ENCODE results near the gene FARP1. TPM values are rescaled to one million over a fixed set of nuclear protein-coding genes. Genes with fewer than 3 reads are reported as not detected.

Gene FARP1
- total RNA-seq, 2 donors from 2014 or later, result 0.76 to 0.87 TPM

DNA sequence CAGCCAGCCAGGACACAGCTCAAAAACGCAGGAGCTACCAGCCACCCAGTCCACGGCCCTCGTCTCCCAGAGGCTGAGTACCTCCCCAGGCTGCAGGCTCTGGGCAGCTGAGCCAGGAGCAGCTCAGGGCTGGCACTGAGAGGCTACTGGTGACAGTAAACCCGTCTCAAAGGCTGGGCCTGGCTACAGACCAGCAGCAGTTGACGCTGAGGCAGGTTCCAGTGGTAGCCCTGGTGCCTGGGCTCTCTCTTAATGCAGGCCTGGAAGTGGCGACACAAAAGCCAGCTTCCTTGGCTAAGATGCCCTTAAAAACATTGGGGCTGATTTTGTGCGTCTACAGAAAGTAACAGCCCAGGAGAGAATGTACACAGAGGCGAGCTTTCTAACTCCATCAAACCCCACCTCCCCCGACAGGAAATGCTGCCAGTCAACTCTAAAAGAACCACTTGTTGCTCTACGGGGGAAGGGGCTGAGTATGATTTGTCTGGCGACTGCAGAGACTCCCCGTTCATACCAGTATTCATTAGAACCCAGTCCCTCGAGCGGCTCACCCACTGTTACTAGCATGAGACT, 307.7 kb downstream of the FARP1 start:
- peak overlapping the region; percentile 90 for H3K27ac Mint-ChIP-seq
- no peak overlapping the region for H3K4me3 Mint-ChIP-seq
- peaks cover 13% of the 10 kb centered on the region for H3K4me1 Mint-ChIP-seq
- H3K27me3 Mint-ChIP-seq, result no peaks in the 10 kb centered on the region
- no peak for ATAC-seq
- H3K36me3 Mint-ChIP-seq (ENCODE audit: low read depth), result peaks cover 8% of the 10 kb centered on the region
- no peak for DNase-seq
- H3K9me3 ChIP-seq (ENCODE audit: control insufficient read depth, low read length, poor library complexity, severe bottlenecking), result no peaks in the 10 kb centered on the region

DNA sequence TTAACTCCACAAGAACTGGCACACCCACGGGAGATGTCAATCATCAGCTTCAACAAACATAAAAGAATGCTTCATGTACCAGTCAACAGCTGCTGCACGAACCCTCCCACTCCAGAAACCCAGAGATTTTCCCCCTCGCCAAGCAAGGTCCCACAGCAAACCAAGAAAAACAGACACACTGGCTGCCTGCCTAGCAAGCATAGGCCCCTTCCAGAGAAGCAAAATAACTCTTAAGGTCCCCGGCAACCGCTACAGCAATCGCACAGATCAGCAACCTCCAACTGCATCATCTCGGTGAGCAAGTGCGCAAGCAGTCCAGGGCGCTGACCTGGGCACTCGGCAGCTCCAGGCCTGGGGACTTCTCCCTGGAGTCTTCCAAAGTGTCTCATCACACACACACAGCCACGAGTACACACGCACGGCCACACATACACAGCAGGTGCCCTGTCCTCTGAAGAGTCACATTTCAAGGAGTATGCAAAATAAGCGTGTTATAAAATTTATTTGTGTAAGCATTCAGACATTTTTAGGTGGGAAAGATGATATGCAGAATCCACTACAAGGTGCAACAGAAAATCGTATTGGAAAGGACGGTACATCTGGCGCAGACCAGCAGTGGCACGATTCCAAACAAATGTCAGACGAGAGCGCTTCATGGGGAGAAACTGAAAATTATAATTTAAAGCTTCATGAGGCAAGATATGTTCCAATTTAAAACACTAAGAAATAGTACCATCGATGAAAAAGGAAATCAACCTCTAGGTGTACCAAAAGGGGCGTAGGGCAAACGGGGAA, 309.0 kb downstream of the FARP1 start:
- Mint-ChIP-seq H3K36me3 (ENCODE audit: low read depth) (peaks cover 8% of the 10 kb centered on the region), H3K27me3 (no peaks in the 10 kb centered on the region), H3K4me3 (peak overlapping the region; percentile 25), H3K4me1 (peaks cover 13% of the 10 kb centered on the region), H3K27ac (peak overlapping the region; percentile 90)
- H3K9me3 ChIP-seq (ENCODE audit: control insufficient read depth, low read length, poor library complexity, severe bottlenecking), result no peaks in the 10 kb centered on the region
- ATAC-seq, result no peak
- DNase-seq, result no peak

DNA sequence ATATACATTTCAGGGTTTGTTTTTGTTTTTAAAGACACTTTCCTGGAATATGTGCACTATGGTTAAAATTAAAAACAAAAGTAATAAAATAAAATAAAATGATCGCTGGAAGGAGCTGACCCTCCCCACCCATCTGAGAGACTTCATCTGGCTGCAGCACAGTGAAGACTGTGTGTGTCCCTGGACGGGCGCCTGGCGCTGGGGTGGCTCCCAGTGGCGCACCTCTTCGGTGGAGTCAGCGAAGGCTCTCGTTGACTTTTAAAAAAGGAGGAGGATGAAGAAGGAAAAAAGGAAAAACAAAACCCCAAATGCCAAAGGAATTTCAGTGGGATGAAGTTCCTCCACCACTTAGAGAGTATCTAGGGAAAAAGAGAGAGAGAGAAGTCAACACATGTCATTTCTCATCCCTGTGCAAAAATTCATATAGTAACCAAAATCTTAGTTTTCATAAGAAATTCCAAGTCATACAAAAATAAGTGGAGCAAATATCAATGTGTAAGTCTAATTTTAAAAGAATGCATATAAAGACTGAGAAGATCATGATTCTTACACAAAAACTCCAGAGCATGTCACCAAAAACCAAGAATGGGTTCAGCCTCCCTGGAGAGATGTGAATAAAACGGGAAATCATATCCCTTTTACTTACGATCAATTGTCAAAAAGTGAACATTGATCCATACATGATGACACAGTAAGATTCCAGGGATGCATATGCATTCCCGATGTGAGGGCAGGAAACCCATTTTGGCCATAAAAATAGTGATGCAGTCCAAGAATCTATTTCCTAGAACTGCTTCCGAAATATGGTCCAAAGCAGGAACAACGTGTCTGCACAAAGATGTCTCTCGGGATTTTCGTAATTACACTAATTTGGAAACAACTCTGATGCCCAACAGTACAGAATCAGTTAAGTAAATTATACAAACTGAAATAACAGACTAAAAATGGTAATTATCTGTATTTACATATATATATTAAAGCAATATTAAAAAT, 310.3 kb downstream of the FARP1 start:
- H3K4me1 Mint-ChIP-seq, result peaks cover 13% of the 10 kb centered on the region
- H3K36me3 Mint-ChIP-seq (ENCODE audit: low read depth), result peaks cover 8% of the 10 kb centered on the region
- peak overlapping the region; percentile 90 for H3K27ac Mint-ChIP-seq

DNA sequence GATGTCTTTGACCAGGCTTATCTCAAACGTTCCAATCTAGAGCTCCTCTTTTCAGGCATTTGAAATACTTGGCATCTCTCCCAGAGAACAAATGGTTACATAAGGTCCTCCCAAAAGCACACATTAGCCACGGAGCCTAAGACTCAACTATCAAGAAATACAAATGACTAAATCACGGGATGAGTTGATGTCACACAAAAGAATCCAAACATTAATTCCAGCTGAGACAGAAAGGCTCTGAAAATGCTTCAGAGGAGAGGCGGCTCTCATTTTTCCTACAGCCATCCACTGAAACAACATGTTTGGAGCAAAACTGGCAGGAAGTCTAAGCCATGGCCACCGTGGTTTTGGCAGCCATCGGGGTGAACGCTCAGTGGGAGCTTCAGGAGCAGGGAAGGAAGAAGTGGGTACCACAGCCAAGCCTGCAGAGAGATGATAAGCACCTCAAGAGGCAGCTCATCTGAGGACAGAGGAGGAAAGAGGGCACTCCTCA, 311.5 kb downstream of the FARP1 start:
- no peaks in the 10 kb centered on the region for H3K27me3 Mint-ChIP-seq
- H3K27ac Mint-ChIP-seq, result peak overlapping the region; percentile 54
- H3K9me3 ChIP-seq (ENCODE audit: control insufficient read depth, low read length, poor library complexity, severe bottlenecking), result no peaks in the 10 kb centered on the region
- H3K36me3 Mint-ChIP-seq (ENCODE audit: low read depth), result peaks cover 8% of the 10 kb centered on the region
- no peak for DNase-seq
- H3K4me3 Mint-ChIP-seq, result no peak overlapping the region
- peaks cover 13% of the 10 kb centered on the region for H3K4me1 Mint-ChIP-seq
- ATAC-seq, result no peak

More for the DNA sequence above, 310.3 kb downstream of the FARP1 start:
- DNase-seq (no peak), ATAC-seq (no peak)
- no peak overlapping the region for H3K4me3 Mint-ChIP-seq
- H3K9me3 ChIP-seq (ENCODE audit: control insufficient read depth, low read length, poor library complexity, severe bottlenecking), result no peaks in the 10 kb centered on the region
- H3K27me3 Mint-ChIP-seq, result no peaks in the 10 kb centered on the region

DNA sequence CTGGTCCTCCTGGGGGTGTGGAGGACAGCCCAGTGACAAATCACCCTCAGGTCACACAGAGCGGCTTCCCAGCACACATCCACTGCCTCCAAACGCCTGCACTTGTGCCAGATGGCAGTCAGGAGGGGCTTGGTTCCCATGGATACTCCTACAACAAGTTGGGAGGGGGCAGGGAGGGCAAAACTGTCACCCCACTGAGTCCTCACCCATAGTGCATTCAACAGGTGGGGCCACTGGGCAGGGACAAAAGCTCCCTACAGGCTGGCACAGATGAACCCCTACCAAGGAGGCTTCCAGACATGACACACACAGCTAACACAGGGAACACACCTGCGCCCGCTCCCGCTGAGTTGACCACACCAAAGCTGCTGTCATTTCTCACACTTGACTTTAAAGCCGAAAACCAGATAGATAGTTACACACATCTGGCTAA, 313.5 kb downstream of the FARP1 start:
- Mint-ChIP-seq H3K27me3 (no peaks in the 10 kb centered on the region), H3K4me3 (no peak overlapping the region), H3K36me3 (ENCODE audit: low read depth) (peaks cover 5% of the 10 kb centered on the region), H3K27ac (peak overlapping the region; percentile 45), H3K4me1 (peaks cover 8% of the 10 kb centered on the region)
- H3K9me3 ChIP-seq (ENCODE audit: control insufficient read depth, low read length, poor library complexity, severe bottlenecking), result no peaks in the 10 kb centered on the region
- DNase-seq (no peak), ATAC-seq (no peak)

DNA sequence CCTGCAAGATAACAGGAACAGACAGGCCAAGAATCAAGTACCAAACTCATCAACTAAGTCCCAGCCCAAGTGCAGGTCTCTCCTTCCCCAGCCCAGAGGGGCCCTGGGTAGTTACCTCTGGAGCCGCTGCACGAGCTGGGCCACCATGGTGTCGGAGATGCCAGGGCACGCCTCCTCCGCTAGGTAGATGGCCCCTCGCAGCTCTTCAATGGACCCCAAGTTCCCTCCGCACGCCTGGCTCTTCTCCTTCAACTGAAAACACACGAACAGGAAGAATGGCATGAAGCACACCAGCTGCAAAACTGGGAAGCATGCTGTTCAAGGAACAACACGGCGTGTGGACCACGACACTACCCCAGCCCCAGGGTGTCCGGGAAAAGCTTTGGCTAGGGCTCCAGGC, 314.2 kb downstream of the FARP1 start:
- Mint-ChIP-seq H3K27ac (peak overlapping the region; percentile 32), H3K36me3 (ENCODE audit: low read depth) (peaks cover 2% of the 10 kb centered on the region), H3K4me3 (no peak overlapping the region), H3K27me3 (no peaks in the 10 kb centered on the region), H3K4me1 (peaks cover 2% of the 10 kb centered on the region)
- ATAC-seq (no peak), DNase-seq (no peak)
- no peaks in the 10 kb centered on the region for H3K9me3 ChIP-seq (ENCODE audit: control insufficient read depth, low read length, poor library complexity, severe bottlenecking)

DNA sequence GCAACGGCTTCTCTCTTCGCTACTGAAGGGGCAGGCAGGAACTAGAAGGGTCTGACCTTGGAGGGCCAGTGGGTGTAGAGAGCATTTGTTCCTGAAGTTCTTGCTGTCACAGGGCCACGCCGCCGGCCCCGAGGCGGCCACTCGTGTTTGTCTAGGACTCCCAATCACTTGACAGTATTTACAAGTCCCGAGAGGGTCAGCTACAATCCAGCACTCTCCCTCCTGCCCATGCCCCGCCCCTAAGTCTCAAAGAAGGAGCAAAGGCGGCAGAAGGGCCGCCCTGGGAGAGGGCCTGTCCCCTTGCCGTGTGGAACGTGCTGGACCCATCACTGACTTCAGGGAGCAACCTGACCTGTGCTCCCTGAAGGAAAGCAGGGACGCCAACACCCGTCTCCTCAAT, 315.5 kb downstream of the FARP1 start:
- ATAC-seq, result no peak
- Mint-ChIP-seq H3K27me3 (no peaks in the 10 kb centered on the region), H3K4me1 (peaks cover 13% of the 10 kb centered on the region), H3K27ac (no peak overlapping the region), H3K4me3 (no peak overlapping the region), H3K36me3 (ENCODE audit: low read depth) (peaks cover 8% of the 10 kb centered on the region)
- H3K9me3 ChIP-seq (ENCODE audit: control insufficient read depth, low read length, poor library complexity, severe bottlenecking), result no peaks in the 10 kb centered on the region
- no peak for DNase-seq

DNA sequence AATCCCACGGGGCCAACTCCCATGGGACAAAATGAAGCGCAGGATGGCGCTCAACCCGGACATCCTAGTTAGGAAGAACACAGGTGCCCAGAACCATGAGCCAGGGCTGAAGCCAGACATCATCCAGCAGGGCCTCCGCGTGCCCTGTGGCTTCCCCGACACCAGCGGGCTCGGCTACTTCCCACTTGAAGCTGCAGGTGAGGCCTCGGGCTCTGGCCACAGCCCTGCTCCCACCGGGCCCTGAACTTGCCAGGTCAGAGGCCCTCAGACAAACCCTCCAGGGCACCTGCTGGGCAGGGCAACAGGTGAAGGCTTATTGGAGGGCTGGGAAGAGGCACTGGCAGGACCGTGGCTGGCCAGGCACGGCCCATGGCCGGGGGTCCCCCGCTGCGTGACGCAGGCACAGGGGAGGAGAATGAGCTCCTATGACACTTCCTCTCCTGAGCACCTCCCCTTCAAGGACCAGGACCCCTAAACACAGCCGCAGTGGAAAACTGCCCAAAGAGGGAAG, 316.3 kb downstream of the FARP1 start:
- DNase-seq (no peak), ATAC-seq (no peak)
- Mint-ChIP-seq H3K27ac (peak overlapping the region; percentile 72), H3K4me1 (peaks cover 15% of the 10 kb centered on the region), H3K4me3 (no peak overlapping the region), H3K36me3 (ENCODE audit: low read depth) (peaks cover 9% of the 10 kb centered on the region), H3K27me3 (no peaks in the 10 kb centered on the region)
- H3K9me3 ChIP-seq (ENCODE audit: control insufficient read depth, low read length, poor library complexity, severe bottlenecking), result no peaks in the 10 kb centered on the region

DNA sequence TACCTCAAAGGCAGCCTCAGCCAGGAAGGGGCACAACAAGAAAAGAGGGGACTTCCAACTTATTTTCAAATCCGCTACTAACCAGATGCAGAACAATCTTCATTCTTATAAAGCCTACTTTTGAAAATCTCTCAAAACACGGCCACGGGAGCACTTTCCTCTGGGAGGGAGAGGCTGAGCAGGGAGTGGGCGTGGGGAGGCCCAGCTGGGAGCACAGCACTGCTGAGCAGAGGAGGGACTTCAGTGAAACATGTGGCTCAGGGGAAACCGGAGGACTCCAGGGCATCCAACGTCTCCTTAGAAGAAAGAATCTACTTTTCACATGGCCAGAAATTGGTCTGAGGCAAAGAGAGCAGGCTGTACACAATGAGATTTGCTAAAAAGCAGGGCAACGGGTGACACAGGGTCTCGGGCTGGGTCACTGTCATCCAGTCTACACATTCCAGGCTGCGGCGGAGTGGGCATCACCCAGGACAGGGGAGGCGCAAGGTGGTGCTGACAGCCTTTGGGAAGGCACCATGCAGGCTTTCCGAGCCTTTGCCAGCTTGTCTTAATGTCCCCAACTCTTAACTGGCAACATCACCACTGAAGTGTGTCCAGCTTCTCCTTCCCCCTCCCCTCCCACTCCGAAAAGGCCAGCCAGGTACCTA, 317.0 kb downstream of the FARP1 start:
- H3K4me1 Mint-ChIP-seq, result peaks cover 15% of the 10 kb centered on the region
- ATAC-seq (no peak), DNase-seq (no peak)
- H3K36me3 Mint-ChIP-seq (ENCODE audit: low read depth), result peaks cover 9% of the 10 kb centered on the region
- no peak overlapping the region for H3K4me3 Mint-ChIP-seq
- H3K27me3 Mint-ChIP-seq, result no peaks in the 10 kb centered on the region
- H3K27ac Mint-ChIP-seq, result peak overlapping the region; percentile 72
- no peaks in the 10 kb centered on the region for H3K9me3 ChIP-seq (ENCODE audit: control insufficient read depth, low read length, poor library complexity, severe bottlenecking)

DNA sequence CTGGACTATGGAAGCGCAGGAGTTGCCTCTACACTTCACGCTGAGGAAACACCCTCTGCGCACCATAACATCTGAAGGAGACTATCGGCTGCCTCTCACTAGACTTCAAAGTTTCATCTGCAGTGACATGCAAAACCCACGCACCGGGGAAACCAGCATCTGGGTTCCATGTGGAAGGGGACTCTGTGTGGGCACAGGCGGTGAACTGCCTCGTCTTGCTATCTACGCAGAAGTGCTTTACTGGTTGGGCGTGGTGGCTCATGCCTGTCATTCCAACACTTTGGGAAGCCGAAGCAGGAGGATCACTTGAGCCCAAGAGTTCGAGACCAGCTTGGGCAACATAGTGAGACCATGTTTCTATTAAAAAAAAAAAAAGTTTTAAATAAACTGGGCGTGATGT, 317.6 kb downstream of the FARP1 start:
- Mint-ChIP-seq H3K4me3 (no peak overlapping the region), H3K4me1 (peaks cover 15% of the 10 kb centered on the region), H3K27me3 (no peaks in the 10 kb centered on the region), H3K36me3 (ENCODE audit: low read depth) (peaks cover 11% of the 10 kb centered on the region), H3K27ac (peak overlapping the region; percentile 73)
- DNase-seq, result no peak
- H3K9me3 ChIP-seq (ENCODE audit: control insufficient read depth, low read length, poor library complexity, severe bottlenecking), result no peaks in the 10 kb centered on the region
- no peak for ATAC-seq

DNA sequence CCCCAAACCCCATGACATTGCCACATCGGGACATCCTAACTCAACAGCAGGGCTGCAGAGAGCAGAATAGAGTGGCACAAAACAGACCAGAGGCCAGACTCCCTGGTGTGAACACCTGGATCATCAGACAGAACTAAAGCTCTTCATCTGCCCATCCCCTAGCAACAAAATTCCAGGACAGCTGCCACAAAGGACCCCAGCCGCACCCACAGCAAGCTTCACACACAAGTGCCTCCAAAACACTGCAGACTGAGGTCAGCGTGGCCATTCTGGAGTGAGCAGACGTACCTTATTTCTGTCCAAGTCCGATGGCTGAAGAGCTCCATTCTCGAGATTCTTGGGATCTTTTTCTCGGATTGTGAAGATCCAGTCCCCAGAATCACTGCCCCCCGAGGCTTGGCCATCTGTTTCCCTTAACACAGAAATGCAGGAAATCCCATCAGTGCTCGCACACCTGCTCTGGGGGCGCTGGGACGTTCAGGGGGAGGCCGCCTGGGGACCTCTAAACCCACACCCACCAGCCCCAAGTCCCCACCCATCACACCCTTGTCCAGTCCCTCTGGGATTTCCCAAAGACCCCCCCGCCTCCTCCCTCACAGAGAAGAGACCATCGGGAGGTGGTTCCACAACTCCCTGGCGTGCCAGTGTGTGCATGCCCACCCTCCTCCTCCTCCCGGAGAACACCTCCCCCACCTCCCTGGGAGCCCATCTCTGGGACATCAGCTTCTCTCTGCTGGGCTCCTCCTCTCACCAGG, 318.8 kb downstream of the FARP1 start:
- Mint-ChIP-seq H3K4me3 (no peak overlapping the region), H3K27ac (peak overlapping the region; percentile 88), H3K4me1 (peaks cover 16% of the 10 kb centered on the region), H3K36me3 (ENCODE audit: low read depth) (peaks cover 11% of the 10 kb centered on the region), H3K27me3 (no peaks in the 10 kb centered on the region)
- DNase-seq (no peak), ATAC-seq (no peak)
- no peaks in the 10 kb centered on the region for H3K9me3 ChIP-seq (ENCODE audit: control insufficient read depth, low read length, poor library complexity, severe bottlenecking)

Measured in T-helper 17 cell (primary cell).